Activated T-cell treated with anti-CD3 and anti-CD28 coated beads, Interleukin-2, amount 50 U/mL, for 72 hours (primary cell): ENCODE measurements around the gene ADARB2. TPM values are rescaled to one million over a fixed set of nuclear protein-coding genes. Genes with fewer than 3 reads are reported as not detected.

Experiments used
- ATAC-seq, 2 donors: fragments of 150-1000 bp; cut with Tn5 transposase; replicated peaks in 1 of 2; 2 replicates each; pipeline ENCODE4 v1.10.0; 2021; ENCODE audit warnings: moderate library complexity in 2 of 2, mild to moderate bottlenecking in 1 of 2
- DNase-seq, 2 donors: peaks; one replicate each; pipeline ENCODE4 v3.0.0; 2021 to 2022; ENCODE audit warnings: mixed read lengths in 1 of 2
- H3K27ac Mint-ChIP-seq: one replicate; pipeline ENCODE4 v1.8.0; 2022; ENCODE audit warnings: mild to moderate bottlenecking, moderate library complexity, mixed read lengths
- H3K27me3 Mint-ChIP-seq: one replicate; pipeline ENCODE4 v1.8.0; 2022; ENCODE audit warnings: low read depth, mixed read lengths
- H3K36me3 Mint-ChIP-seq, 2 donors: one replicate each; pipeline ENCODE4 v1.8.0; 2022; ENCODE audit warnings: mixed read lengths in 2 of 2, mild to moderate bottlenecking in 1 of 2; ENCODE audit not compliant: insufficient read depth in 2 of 2
- H3K4me1 Mint-ChIP-seq: one replicate; pipeline ENCODE4 v1.8.0; 2022; ENCODE audit warnings: low read depth, mixed read lengths
- H3K4me3 Mint-ChIP-seq, 2 donors: one replicate each; pipeline ENCODE4 v1.8.0; 2022; ENCODE audit warnings: mild to moderate bottlenecking in 2 of 2, mixed read lengths in 2 of 2, moderate library complexity in 2 of 2
- H3K9me3 Mint-ChIP-seq, 2 donors: one replicate each; pipeline ENCODE4 v1.8.0; 2022; ENCODE audit warnings: mixed read lengths in 2 of 2
- total RNA-seq, 2 donors: library from RNA; stranded (reverse); gene quantifications; one replicate each; pipeline ENCODE4 v1.2.3, GENCODE V29; 2022

ADARB2 gene
- total RNA-seq, 2 donors from 2014 or later = 0.60 to 2.0 TPM

DNA sequence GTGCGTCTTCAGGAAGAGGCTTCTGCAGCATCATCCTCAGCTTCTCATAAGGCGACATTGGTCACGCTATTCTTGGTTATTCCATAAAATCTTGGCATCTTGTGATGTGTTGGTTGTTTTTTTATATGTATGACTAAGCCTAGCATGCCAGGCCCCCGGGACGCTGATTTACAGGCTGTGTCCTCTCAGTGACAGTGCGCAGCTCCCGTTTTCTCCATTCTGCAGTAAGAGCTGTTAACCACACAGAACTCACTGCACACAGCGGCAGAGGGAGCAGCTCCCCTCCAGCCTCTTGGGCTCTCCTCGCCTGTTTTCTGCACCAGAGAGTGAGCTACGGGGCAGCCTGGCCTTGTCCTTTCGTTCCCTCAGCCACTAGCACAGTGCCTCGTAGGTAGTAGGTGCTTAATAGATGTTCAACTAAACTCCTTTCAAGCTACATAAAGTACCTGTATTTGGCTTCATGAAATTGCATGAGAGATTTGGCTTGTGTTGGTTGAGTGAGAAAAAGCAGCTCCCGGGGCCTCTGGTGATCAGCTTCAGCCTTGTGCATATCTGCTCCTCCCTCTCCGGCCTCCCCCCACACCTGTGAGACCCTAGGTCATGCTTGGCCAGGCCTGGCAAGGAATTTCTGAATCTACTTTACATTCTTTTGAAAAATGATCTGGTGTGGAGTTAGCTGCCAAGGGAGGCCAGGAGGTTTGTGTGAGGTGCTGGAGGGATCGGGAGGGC lies 564.9 kb downstream of the ADARB2 start:
- no peak for DNase-seq
- no peak overlapping the region for H3K4me3 Mint-ChIP-seq
- no peak for ATAC-seq
- no peaks in the 10 kb centered on the region for H3K4me1 Mint-ChIP-seq
- H3K9me3 Mint-ChIP-seq = no peaks in the 10 kb centered on the region
- H3K27me3 Mint-ChIP-seq = no peaks in the 10 kb centered on the region
- no peak overlapping the region for H3K27ac Mint-ChIP-seq
- H3K36me3 Mint-ChIP-seq = no peaks in the 10 kb centered on the region

GRCh38 chr10:1171586-1171985 lies 565.7 kb downstream of the ADARB2 start:
- H3K36me3 Mint-ChIP-seq = no peaks in the 10 kb centered on the region
- H3K4me3 Mint-ChIP-seq = no peak overlapping the region
- H3K27ac Mint-ChIP-seq = no peak overlapping the region
- DNase-seq (no peak), ATAC-seq (no peak)
- no peaks in the 10 kb centered on the region for H3K9me3 Mint-ChIP-seq
- H3K4me1 Mint-ChIP-seq = no peaks in the 10 kb centered on the region
- H3K27me3 Mint-ChIP-seq = no peaks in the 10 kb centered on the region

- no peaks in the 10 kb centered on the region for H3K36me3 Mint-ChIP-seq
- no peak for DNase-seq
- no peak overlapping the region for H3K4me3 Mint-ChIP-seq
- H3K4me1 Mint-ChIP-seq = no peaks in the 10 kb centered on the region
- H3K27ac Mint-ChIP-seq = no peak overlapping the region
- H3K27me3 Mint-ChIP-seq = no peaks in the 10 kb centered on the region
- no peaks in the 10 kb centered on the region for H3K9me3 Mint-ChIP-seq
- ATAC-seq = no peak
Observed at GRCh38 chr10:1171182-1171581, 566.1 kb downstream of the ADARB2 start.

DNA sequence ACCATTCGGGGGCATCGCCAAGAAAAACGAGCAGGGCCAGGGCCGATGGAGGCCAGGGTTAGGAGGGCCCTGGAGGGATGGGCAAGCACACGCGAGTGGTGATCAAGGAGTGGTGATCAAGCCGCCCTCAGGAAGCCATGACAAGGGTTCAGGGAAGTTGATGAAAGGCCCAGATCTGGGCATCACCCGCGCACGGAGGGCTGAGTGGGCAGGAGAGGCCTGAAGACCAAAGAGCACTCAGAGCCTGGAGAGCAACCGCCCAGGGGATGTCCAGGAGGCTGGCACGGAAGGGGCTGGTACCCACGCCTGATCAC lies 566.5 kb downstream of the ADARB2 start:
- H3K27ac Mint-ChIP-seq = no peak overlapping the region
- H3K4me1 Mint-ChIP-seq = no peaks in the 10 kb centered on the region
- no peaks in the 10 kb centered on the region for H3K36me3 Mint-ChIP-seq
- ATAC-seq (no peak), DNase-seq (no peak)
- no peaks in the 10 kb centered on the region for H3K27me3 Mint-ChIP-seq
- no peaks in the 10 kb centered on the region for H3K9me3 Mint-ChIP-seq
- no peak overlapping the region for H3K4me3 Mint-ChIP-seq

DNA sequence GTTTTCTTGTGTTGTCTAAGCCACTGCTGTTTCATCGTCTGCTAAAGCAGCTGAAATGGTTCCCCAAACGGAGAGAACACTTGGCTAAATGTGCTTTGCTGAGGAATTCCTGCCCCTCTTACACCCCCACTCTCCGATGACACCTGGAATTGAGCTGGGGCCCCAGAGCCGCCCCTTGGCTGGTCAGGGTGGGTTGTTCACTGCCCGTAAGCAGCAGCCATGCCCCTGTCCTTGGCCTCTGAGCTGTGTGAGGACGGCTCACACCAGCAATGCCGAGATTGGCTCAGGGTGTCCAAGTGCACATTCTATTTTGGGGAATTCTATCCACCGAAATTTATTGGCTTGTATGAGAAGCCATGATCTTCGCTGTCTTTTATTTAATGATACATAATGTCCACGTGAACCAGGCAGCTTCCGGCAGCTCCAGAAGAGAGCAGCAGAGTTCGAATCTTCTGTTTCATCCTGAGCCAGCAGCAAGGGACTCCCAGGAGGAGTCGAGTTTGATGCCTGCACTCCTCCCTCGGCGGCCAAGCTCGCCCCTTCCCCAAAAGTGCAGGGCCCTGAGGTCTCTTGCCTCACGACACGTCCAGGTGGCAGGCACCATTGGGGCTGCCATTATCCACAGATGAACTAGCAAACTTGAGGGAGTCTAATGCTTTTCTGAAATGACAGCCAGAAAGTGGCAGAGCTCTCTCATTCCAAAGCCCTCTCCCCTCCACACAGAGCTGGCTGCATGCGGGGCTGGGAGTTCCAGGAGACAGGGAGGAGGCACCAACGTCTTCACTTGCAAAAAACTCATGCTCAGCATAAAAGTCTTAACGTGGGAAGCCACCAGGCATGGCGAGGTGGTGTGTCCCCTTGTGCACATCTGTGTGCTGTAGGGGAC lies 567.1 kb downstream of the ADARB2 start:
- H3K4me1 Mint-ChIP-seq = no peaks in the 10 kb centered on the region
- H3K27me3 Mint-ChIP-seq = no peaks in the 10 kb centered on the region
- H3K27ac Mint-ChIP-seq = no peak overlapping the region
- no peak overlapping the region for H3K4me3 Mint-ChIP-seq
- no peaks in the 10 kb centered on the region for H3K36me3 Mint-ChIP-seq
- ATAC-seq = no peak
- DNase-seq = no peak
- H3K9me3 Mint-ChIP-seq = no peaks in the 10 kb centered on the region

DNA sequence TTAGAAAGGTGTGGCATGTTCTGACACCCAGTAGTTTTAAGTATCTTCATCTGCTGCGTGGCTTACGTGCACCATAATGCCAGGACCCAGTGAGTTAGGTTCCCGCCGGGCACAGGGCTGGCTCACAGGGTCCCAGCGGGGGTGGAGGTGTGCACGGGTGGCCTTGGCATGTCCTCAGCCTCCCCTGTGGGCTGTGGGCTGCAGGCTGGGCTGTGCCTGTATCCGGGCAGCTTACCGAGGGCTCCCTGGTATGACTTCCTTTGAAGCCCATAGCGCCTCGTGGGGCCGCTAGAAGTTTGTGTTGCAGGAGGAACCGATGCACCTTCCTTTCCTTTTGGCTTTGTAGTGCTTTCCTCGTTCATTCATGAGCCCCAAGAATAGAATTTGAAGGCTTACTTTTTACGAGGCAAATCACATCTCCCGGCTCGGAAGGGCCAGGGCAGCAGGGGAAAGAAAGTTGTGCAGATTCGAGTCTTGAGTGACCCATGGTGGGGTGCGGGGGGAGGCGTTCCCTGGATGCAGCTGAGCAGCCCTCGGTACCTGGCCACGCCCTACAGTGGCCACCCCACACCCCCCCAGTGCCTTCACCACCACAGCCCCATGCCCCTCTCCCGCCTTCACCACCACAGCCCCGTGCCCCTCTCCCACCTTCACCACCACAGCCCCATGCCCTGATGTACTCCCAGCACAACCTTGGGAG lies 568.0 kb downstream of the ADARB2 start:
- Mint-ChIP-seq H3K4me1 (no peaks in the 10 kb centered on the region), H3K4me3 (no peak overlapping the region), H3K9me3 (no peaks in the 10 kb centered on the region), H3K27me3 (no peaks in the 10 kb centered on the region), H3K27ac (no peak overlapping the region), H3K36me3 (no peaks in the 10 kb centered on the region)
- DNase-seq = no peak
- no peak for ATAC-seq

GRCh38 chr10:1168763-1169162 lies 568.6 kb downstream of the ADARB2 start:
- no peak for DNase-seq

GRCh38 chr10:1166828-1167275 lies 570.5 kb downstream of the ADARB2 start:
- no peak overlapping the region for H3K4me3 Mint-ChIP-seq
- ATAC-seq = no peak
- H3K36me3 Mint-ChIP-seq = no peaks in the 10 kb centered on the region
- no peak for DNase-seq
- H3K9me3 Mint-ChIP-seq = no peaks in the 10 kb centered on the region
- no peak overlapping the region for H3K27ac Mint-ChIP-seq
- no peaks in the 10 kb centered on the region for H3K27me3 Mint-ChIP-seq
- H3K4me1 Mint-ChIP-seq = no peaks in the 10 kb centered on the region

More at GRCh38 chr10:1168763-1169162, 568.6 kb downstream of the ADARB2 start:
- Mint-ChIP-seq H3K9me3 (no peaks in the 10 kb centered on the region), H3K27ac (no peak overlapping the region), H3K4me1 (no peaks in the 10 kb centered on the region), H3K27me3 (no peaks in the 10 kb centered on the region), H3K36me3 (no peaks in the 10 kb centered on the region), H3K4me3 (no peak overlapping the region)
- no peak for ATAC-seq

GRCh38 chr10:1166101-1166827 lies 571.1 kb downstream of the ADARB2 start:
- no peaks in the 10 kb centered on the region for H3K27me3 Mint-ChIP-seq
- no peaks in the 10 kb centered on the region for H3K9me3 Mint-ChIP-seq
- no peak overlapping the region for H3K4me3 Mint-ChIP-seq
- DNase-seq = no peak
- ATAC-seq = no peak
- no peaks in the 10 kb centered on the region for H3K4me1 Mint-ChIP-seq
- no peaks in the 10 kb centered on the region for H3K36me3 Mint-ChIP-seq
- no peak overlapping the region for H3K27ac Mint-ChIP-seq

DNA sequence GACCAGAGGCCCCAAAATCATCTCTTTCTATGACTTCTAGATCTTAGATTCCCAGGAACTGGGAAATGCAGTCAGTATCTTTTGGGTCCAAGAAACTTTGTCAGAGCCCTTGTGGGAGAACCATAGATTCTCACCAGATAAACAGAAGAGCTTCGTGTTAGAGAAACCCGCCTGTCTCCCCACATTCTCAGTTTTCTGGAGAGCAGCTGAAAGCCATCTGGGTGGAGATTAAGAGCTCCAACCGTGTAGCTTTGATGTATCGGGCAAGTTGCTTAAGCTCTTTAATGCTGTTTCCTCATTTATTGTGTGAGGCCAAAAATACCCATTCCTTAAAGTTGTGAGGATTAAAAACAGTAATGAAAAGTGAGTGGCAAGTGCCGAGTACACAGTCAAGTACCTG lies 573.5 kb downstream of the ADARB2 start:
- Mint-ChIP-seq H3K27ac (no peak overlapping the region), H3K36me3 (no peaks in the 10 kb centered on the region), H3K9me3 (no peaks in the 10 kb centered on the region), H3K4me3 (no peak overlapping the region), H3K27me3 (no peaks in the 10 kb centered on the region), H3K4me1 (no peaks in the 10 kb centered on the region)
- ATAC-seq (no peak), DNase-seq (no peak)

GRCh38 chr10:1163204-1163660 lies 574.1 kb downstream of the ADARB2 start:
- no peaks in the 10 kb centered on the region for H3K4me1 Mint-ChIP-seq
- no peak for DNase-seq
- no peaks in the 10 kb centered on the region for H3K9me3 Mint-ChIP-seq
- no peaks in the 10 kb centered on the region for H3K36me3 Mint-ChIP-seq
- no peak overlapping the region for H3K4me3 Mint-ChIP-seq
- H3K27me3 Mint-ChIP-seq = no peaks in the 10 kb centered on the region
- no peak overlapping the region for H3K27ac Mint-ChIP-seq
- no peak for ATAC-seq

DNA sequence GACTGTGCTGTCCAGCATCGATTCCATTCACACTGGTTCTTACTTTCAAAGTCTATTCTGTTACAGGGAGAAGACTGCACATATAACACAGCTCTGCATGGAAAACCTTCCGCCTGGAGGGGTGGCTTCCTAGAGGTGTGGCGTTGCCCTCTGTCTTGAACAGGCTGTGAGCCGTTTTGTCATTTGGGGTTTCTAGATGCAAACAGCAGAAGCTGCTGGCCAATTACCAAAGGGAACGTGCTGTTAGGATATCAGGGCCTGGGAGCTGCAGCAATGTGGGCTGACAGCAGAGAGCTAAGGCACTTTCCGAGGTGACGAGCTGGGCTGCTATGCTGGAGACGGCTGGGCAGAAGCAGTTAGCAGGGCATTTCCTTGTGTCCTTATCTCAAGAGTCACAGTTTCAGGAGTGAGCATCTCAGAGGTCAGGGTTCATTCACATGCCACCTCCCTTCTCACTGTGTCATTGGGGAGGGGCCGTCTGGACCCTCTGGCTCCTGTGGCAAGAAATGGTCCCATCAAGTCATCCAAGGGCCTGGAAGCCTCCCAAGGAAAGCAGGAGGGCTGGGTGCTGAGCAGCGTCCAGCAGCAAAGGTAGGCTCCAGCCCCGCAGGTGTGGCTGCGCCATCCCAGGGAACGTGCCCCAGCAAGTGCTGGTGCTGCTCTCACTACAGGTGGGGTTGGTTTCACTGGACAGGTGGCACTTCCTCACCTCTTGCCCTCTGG lies 574.7 kb downstream of the ADARB2 start:
- H3K27me3 Mint-ChIP-seq = no peaks in the 10 kb centered on the region
- no peaks in the 10 kb centered on the region for H3K4me1 Mint-ChIP-seq
- DNase-seq (no peak), ATAC-seq (no peak)
- no peak overlapping the region for H3K4me3 Mint-ChIP-seq
- H3K9me3 Mint-ChIP-seq = no peaks in the 10 kb centered on the region
- H3K27ac Mint-ChIP-seq = no peak overlapping the region
- no peaks in the 10 kb centered on the region for H3K36me3 Mint-ChIP-seq
